Epidermal melanocyte (primary cell): ENCODE data around the gene ABCB11.
"Not testable (repeated sequence)": the region's sequence is repeated elsewhere in the genome, so short reads cannot be mapped to it uniquely, and the experiment has no call there.

Experiments
- DNase-seq: peaks from one replicate; pipeline ENCODE4 v3.0.0; 2011; ENCODE audit warnings: low spot score; ENCODE audit not compliant: insufficient read length

Gene ABCB11

DNA sequence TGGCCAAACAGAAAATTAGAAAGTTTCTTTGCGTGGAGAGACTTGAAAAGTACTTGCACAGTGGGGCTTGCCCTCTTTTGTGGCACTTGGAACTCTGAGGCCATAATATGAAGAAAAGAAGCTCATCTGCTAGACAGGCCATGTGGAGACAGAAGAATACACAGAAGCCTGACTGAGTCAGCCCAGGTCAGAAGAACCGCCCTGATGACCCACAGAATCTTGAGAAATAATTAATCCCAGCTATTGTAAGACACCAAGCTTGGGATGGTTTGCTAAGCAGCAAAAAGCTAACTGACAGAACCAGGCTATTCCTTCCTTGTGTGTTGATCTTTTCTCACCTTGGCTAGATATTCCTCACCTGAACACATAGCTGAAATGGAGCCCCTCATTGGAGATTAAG lies 96.3 kb downstream of the ABCB11 start:
- no peak for DNase-seq

DNA sequence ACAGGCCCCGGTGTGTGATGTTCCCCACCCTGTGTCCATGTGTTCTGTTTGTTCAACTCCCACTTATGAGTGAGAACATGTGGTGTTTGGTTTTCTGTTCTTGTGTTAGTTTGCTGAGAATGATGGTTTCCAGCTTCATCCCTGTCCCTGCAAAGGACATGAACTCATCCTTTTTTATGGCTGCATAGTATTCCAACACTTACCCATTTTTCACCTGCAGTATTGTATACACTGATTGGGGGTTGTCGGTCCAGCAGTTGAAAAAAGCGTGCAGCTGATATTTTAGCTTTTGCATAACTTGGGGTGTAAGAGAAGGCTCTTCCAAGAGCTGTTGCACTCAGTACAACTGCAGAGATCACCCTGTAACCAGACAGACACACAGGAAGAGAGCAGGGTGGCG lies 99.0 kb downstream of the ABCB11 start:
- DNase-seq = not testable (repeated sequence)

DNA sequence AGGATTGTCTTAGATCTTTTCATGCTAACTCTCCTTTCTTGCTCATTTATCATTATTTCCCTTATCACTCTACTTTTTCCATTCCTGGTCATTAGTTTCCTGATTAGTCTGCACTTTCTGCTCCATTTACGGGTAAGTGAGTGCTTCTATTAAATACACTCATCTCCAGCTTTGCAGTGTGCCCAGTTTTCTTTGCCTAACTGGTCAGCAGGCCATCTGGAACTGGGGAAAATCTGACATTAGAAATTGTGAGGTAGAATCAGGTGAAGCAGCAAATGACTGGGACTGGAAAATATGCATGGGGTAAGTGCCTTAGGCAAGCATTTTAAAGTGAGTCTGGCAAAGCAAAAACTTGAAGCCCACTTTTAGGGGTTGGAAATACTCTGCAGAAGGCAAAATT lies 100.9 kb downstream of the ABCB11 start:
- DNase-seq = no peak

DNA sequence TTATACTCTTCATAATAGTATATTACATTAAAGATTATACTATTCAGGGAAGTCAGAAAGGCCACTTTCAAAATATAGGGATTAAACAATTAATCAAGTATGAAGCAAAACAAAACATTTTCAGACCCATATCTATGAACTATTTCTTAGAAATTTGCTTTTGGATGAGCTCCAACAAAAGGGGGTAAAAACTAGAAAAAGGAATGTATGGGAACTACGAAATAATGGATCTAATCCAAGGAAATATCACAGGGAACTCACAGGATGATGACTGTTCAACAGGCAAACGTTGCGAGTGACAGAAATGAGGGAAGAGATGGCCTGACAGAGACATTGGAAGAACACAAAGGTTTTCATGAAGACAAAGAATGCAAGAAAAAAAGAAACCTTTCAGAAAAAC lies 102.1 kb downstream of the ABCB11 start:
- DNase-seq = no peak

DNA sequence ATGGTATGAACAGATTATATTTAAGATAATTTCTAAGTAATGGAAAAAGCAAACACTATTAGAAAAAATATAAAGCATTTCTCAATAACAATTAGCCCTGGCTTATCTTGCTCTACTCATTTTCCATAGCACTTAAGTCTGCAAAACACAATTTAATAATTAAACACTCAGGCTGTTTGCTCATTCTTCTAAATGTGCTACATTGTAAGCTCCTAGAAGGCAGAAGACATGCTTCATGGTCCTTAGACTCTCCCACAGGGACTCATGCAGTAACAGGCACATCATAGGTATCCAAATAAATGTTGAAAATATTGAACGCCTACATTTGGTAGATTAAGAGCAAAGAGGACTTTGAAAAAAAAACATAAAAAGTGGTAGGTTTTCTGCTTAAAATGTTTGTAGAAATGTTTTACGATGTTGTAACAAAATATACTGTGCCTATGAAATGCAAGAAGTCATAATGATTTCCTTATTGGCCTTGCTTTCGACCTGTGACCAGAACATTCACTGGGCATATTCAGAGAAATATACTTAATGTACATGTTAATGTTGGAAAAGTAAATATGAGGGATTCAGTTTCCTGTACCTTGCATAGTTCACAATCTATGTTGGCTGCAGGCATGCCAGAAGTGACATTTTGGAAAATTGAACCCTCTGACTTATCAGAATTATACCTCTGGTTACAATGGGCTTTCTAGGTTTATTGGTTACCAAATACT lies 102.9 kb downstream of the ABCB11 start:
- no peak for DNase-seq

DNA sequence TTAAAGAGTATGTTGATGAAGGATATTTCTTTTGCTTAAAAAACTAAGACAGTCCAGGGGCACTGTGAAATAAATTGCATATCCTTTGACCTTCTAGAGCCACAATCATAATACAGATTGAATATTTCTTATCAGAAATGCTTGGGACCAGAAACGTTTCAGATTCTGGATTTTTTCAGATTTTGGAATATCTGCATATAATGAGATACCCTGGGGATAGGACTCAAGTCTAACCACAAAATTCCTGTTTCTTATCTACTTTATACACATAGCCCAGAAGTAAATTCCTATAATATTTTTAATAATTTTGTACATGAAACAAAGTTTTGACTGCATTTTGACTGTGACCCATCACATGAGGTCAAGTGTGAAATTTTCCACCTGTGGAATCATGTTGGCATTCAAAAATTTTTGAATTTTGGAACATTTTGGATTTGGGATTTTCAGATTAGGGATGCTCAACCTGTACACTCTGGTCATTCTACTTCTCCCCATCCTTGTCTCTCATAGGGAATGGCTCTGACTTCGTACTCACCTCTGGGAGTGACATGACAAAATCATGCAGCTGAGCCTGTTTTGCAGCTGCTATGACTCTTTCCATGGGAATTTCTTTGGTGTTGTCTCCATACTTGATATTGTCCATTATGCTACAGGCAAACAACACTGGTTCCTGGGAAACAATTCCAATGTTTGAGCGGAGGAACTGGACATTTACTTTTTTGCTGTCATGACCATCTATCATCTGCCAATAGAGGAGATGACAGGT lies 104.3 kb downstream of the ABCB11 start:
- no peak for DNase-seq

DNA sequence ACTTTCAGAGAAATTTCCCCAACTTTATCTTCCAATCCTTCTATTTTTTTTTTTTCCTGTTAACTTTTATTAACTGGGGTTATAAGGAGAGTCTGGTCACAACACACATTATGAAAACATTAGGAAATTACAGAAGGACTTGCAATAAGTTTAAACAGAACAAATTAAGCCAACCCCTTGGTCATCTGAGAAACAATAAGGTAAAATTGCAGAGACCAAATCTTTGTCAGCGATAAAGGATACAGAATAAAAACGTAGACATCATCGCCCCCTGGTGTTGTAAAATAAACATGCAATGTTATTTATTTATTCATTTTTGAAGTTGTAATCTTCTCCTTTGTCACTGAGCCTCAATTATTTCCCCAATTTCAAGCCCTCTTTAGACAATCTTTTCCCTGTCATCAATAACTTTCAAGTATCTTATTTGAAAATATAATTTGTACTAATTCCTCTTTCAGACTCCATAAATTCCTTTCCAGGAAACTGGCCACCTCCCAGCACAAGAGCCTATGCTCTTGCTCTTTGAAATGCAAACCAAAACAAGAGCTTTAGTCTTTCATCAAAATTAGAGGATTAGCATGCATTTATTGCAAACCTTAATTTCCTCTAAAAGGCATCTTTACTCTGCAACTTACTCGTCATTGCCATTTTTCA lies 110.5 kb downstream of the ABCB11 start:
- DNase-seq = no peak

DNA sequence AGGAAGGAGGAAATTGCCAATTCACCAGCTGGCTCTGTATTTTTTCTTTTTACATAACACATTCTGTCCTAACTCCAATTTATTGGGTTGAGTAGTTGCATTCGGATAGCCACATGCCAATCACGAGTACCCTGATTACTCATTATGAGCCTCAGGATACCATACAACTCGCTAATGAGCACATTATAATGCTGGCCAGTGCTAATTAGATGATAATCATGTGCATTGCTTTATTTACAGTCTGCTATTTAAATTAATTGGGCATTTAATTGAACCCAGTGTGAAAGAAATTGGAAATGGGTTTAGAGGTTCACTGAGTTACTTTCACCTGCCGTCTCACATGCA lies 114.8 kb downstream of the ABCB11 start:
- no peak for DNase-seq

DNA sequence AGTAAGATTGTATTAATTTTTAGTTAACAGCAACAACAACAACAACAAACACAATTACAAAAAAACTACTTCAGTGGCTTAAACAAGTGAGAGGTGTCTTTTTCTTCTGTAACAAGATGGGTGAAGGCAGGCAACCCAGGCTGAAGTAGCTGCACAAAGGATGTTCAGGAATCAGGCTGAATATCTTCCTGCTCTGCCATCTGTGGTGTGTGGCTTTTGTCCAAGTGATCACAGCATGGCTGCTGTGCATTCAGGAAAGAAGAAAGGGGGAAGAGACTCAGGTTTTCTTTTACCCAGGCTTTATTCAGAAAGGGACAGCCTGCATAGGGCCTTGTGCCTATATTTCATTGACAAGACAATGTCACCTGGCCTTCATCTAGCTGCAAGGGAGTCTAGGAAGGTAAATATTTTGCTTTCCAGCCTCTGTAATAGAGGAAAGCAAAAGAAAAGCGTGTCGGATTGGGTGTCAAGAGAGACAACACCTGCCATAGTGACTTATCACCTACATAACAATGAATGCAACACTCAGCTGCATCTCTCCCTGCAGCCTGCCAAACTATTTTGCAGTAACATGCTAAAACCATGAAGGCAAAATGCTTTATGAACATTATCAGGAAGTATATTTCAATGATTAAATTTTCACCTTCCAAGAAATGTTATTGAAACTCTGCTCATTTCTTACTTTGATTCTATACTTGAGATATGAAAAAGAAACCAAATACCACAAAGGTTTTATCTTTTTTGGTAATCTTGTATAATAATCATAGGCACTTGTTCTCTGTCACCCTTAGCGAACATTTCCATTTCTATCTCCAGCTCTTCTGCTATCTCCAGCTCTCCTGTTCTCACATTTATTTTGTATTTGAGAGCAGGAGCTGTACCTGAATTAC lies 115.4 kb downstream of the ABCB11 start:
- DNase-seq = no peak

DNA sequence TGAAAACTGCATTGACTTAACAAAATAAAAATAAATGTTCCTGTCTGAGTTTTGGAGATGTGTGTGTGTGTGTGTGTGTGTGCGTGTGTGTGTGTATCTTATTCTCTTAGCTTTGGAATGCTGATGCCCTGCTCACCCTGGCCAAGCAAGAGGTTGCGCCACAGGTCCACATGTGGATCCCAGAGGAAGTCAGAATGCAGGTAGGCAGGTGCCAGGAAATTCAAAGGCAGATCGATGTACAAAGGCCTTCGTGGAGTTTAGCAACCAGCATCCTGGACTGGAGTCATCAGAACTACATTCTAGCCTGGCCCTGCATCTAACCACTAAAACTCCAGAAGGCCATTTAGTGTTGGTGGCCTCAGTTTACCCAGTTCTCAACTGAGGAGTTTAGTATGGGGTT lies 117.6 kb downstream of the ABCB11 start:
- no peak for DNase-seq

DNA sequence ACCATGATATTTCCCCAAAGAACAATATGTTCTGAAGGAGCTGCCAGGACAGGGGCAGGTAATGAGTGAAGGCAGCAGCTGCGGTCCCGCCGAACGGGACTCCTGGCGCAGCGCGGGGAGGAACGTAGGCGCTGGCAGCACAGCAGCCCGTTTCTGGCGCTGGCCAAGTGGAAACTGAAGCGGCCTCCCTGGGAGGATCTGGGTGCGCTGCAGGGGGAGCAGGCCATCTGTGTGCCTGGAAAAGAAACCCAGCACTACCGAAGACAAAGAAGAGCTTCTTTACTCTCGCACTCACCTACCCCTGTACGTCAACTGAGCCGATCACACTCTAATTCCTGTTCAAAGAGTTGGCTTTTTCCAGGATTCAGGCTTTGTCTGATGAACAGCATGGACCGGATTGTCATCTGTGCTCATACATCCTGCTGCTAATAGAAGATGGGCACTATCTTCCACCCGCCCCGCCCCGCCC lies 118.2 kb downstream of the ABCB11 start:
- DNase-seq = no peak

DNA sequence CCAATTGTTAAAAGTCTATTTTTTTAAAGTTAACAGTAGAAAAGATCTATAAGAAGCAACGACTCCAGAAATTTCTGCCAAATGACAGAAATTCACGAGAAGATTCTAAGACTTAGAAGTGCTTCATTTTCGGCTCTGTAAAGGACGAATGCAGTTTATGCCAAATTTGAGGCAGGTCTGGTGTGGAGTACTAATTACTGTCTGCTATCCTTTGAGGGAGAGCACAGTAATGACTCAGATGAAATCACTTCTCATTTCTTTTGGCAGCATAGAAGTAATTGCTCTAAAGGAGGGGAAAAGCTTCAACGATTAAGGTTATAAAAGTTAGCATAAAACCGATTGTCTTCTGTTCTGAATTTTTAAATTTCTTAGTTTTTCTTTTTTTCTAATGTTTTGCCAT lies 118.7 kb downstream of the ABCB11 start:
- no peak for DNase-seq

DNA sequence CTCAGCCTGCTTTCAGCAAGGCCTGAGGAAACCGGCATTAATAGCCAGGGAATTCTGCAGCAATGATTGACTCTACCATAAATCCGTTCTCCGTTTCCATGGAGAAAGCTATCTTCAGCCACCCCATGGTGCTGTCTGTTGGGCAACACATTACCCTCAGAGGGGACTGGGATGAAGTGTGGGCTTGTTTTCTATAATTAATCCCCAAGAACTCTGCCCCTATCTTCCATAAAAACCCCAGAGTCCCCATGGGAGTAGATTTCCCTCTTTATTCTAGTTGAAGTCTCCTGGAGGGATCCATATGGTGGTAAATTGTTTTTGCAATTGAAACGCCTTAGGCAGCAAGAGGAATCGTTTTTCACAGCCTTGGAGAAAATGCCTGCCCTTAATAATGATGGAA lies 120.8 kb downstream of the ABCB11 start:
- no peak for DNase-seq

DNA sequence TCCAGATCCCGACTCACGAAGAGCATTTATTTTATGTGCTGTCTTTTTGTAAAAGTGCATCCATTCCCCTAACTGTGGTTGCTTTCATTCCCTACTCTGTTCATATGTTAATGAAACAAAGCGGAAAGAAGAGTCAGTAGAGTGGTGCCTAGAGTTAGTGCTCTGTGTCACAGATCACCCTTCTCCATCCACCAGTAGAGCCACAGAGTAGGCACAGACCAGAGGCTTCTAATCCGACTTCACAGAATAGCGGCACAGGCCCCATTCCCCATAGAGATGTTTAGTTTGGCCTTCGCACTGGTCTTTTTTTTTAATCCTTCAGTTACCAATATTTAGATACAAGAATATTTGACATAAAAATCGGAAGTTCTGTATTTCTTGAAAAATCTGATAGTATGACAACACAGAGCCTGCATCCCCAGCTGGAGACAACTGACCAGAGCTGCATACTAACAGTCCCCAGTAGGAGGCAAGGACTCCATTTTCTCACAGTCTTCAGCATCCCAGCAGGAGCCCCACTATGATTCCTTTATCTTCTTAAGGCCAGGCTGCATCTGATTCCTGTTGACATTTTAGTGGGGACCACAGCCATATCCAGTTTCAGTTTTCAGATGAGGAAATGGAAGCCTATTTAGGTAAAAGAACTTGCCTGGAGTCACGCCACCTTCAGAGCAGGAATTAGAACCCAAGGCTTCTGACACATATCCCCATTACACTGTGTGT lies 123.0 kb downstream of the ABCB11 start:
- DNase-seq = no peak

DNA sequence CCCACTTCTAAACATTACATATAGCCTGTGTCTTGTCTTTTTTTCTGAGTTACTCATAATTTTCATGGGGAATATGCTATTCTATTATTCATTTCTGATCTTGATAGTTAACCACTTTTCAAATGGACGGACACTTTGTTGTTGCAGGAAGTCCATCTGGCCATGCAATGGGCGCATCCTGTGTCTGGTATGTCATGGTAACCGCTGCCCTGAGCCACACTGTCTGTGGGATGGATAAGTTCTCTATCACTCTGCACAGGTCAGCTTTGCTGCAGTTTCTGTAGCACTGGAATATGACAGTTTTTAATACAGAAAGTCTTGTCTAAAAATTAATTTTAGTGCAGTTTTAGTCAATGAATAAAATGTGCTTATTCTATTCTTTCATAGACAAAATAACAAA lies 126.8 kb downstream of the ABCB11 start:
- DNase-seq = no peak

DNA sequence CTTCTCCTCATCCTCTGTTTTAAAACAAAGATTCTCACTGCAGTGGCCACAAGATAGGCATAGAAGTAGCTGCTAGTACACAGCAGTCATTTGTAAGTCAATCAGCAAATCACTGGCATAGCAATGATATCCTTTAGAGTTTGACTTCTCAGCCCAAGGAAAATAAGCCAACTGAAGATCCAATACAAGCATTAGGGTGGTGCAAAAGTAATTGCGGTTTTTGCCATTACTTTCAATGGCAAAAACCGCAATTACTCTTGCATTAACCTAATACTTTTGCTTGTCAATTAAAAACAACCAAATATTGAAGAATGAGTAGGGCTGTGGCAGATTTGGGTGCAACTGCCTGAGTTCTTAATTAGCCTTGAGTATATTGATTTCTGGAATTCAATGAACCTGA lies 127.2 kb downstream of the ABCB11 start:
- DNase-seq = no peak

DNA sequence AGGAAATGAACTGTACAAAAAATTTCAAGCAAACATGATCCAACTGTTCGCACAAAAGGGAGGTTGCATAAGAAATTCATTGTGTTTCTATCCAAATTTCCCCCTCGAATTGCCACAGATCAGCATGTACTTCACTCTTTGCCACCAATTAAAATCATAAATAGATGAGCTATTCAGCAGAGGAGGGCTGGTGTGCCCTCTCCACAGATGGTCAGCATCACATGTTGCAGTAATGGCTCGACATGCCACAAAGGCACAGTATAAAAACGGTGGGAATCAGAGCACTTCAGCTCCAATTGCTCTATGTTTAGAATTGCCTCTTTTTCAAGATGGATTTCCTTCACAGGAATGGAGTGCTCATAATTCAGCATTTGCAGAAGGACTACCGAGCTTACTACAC lies 130.1 kb downstream of the ABCB11 start, which contains the start of gene G6PC2:
G6PC2 (plus strand) TSS at position 289 of the 400 bp plus-strand sequence; CDS start at position 330, 41 bp downstream.
- no peak for DNase-seq

DNA sequence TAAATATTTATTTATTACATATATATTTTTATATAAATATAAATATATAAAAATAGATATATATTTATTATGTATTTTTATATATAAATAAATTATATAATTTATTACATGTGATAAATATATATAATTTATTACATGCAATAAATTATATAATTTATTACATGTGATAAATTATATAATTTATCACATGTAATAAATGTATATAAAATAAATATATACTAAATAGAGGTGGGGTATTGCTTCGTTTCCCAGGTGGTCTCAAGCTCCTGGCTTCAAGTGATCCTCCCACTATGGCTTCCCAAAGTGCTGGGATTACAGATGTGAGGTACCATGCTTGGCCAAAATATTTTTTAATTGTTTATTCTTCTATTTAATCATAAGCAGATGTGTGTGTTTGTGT lies 133.7 kb downstream of the ABCB11 start:
- no peak for DNase-seq

DNA sequence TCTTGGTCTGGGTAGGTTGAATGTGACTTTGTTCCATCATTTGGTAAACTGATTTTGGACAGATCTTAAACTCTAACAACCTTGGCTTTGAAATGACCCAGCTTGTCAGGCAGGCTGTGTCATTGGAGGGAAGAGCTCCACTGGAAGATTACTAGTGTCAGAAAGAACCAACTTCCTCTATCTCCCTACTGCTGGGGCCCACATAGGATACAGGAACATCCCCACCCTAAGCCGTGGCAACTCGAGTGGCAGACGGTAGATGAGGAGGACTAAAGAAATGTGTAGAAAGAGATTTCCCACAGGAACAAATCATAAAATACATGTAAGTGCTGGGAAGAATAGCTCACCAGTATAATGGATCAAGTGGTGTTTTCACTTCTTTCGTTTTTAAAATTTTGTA lies 134.3 kb downstream of the ABCB11 start:
- no peak for DNase-seq

DNA sequence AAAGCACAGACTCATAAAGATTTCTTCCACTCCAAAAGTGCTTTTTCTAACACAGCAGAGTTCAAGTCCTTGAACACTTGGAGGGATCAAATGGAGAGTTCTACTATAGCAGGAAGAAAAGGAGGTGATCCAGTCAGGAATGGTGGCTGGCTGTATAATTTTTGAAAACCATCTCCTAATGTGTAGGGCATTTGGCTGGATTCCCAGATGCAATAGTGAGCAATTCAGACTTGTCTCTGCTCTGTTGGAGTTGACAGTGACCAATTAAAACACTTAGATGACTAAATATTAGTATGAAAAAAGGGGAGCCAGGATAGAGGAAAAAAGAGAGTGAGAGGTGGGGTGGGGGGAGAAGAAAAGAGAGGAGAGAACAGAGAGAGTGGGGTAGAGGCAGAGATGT lies 135.4 kb downstream of the ABCB11 start:
- DNase-seq = no peak

DNA sequence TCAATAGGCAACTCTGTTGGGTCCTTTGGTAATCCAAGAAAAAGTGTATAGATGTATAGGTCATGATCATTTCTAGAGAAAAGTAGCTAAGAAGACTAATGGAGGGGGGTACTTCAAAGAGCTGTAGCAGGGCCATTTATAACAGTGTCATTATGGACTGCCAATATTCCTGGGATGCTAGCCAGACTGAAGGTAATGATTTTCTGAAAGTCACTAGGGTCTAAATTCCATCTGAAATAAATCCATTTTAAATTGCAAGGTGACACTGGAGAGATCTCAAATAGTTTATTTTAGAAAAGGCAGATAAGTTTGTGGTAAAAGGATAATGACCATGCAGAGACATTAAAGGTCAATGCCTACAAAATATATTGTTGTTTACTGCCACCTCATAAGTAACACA lies 136.4 kb downstream of the ABCB11 start:
- DNase-seq = no peak
